ENCODE results near the gene CCND3.

The CCND3 gene

DNA sequence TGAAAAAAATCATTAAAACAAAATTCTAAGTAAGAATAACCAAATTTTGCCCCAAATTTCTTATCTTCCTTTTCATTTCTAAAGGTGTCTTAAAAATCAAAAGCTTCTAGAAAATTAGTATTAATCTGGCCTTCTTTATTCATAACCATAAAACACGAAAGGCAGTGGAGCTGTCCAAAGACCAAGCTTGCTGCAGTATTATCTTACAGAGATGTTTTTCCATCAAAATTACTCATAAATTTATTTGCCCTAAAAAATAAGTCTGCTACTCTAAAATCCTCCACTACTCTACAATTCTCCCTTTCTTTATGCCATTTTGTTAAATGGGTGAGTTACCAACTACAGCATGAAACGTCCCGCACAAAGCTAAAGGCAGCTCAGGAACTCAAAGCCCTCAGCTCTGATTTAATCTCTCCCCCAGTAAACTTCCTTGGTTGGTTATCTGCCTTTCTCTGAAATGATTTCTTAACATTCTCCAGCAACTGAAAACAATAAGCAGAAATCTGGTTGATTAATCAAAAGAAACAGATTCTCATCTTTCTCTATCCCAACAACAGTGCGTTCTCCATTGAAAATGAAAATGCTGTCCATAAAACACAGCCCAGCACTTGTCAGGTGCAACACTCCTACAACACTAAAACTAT is 48.6 kb downstream of the CCND3 start:
- Histone ChIP-seq H3K4me3 (ENCODE audit: low read length, poor library complexity, severe bottlenecking) (peak overlapping the region; percentile 78), H4K20me1 (ENCODE audit: insufficient read depth, low read length, poor library complexity, severe bottlenecking) (peaks cover 9% of the 10 kb centered on the region), H3K9me2 (replicated peaks; ENCODE audit: low read depth, low read length) (no peaks in the 10 kb centered on the region), H3F3A (ENCODE audit: low read depth) (no peaks in the 10 kb centered on the region), H3K9me3 (ENCODE audit: insufficient read depth, low read depth, low read length) (no peaks in the 10 kb centered on the region), H3K4me1 (ENCODE audit: insufficient read depth, low read length, poor library complexity, severe bottlenecking) (peaks cover 50% of the 10 kb centered on the region), H3K27me3 (ENCODE audit: insufficient read depth, low read length, poor library complexity, severe bottlenecking) (no peaks in the 10 kb centered on the region), H3K9ac (ENCODE audit: low read depth, low read length, poor library complexity, severe bottlenecking) (peak overlapping the region; percentile 76), H3K36me3 (ENCODE audit: insufficient read depth, low read length) (no peaks in the 10 kb centered on the region), H3K79me2 (ENCODE audit: insufficient read depth, low read length) (peaks cover 55% of the 10 kb centered on the region), H2AFZ (ENCODE audit: low read length) (no peak overlapping the region), H3K4me2 (ENCODE audit: low read depth, low read length, poor library complexity, severe bottlenecking) (peak overlapping the region; percentile 94)
- TF ChIP-seq EZH2phosphoT487 (IDR thresholded peaks at IDR 0.05; ENCODE audit: borderline replicate concordance), result no peak
- TF ChIP-seq, protein P1, sequence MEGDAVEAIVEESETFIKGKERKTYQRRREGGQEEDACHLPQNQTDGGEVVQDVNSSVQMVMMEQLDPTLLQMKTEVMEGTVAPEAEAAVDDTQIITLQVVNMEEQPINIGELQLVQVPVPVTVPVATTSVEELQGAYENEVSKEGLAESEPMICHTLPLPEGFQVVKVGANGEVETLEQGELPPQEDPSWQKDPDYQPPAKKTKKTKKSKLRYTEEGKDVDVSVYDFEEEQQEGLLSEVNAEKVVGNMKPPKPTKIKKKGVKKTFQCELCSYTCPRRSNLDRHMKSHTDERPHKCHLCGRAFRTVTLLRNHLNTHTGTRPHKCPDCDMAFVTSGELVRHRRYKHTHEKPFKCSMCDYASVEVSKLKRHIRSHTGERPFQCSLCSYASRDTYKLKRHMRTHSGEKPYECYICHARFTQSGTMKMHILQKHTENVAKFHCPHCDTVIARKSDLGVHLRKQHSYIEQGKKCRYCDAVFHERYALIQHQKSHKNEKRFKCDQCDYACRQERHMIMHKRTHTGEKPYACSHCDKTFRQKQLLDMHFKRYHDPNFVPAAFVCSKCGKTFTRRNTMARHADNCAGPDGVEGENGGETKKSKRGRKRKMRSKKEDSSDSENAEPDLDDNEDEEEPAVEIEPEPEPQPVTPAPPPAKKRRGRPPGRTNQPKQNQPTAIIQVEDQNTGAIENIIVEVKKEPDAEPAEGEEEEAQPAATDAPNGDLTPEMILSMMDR (conservative IDR thresholded peaks at IDR 0.05; ENCODE audit: low read length), result no peak

DNA sequence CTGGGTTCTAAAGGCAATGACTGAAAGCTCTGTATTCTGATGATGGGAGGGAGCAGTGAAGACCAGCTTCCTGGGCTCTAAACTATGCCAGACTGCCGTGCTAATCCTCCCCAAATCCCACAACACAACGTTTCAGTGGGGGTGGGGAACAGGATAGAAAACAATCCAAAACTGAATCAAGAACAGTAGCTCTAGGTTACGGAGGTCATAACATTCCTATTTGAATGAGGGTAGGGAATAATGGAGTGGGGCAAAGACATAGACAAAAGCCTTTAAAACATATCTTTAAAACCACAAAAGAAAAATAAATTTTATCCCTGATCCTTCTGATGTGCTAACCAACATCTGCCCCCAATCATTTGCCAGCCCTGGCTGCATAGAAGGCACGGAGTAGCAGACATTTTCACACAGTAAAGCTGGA is 54.3 kb downstream of the CCND3 start:
- Histone ChIP-seq H4K20me1 (ENCODE audit: insufficient read depth, low read length, poor library complexity, severe bottlenecking) (peaks cover 4% of the 10 kb centered on the region), H3K36me3 (ENCODE audit: insufficient read depth, low read length) (no peaks in the 10 kb centered on the region), H3K4me2 (ENCODE audit: low read depth, low read length, poor library complexity, severe bottlenecking) (no peak overlapping the region), H3K4me1 (ENCODE audit: insufficient read depth, low read length, poor library complexity, severe bottlenecking) (peaks cover 26% of the 10 kb centered on the region), H3F3A (ENCODE audit: low read depth) (no peaks in the 10 kb centered on the region), H3K9me2 (replicated peaks; ENCODE audit: low read depth, low read length) (no peaks in the 10 kb centered on the region), H3K4me3 (ENCODE audit: low read length, poor library complexity, severe bottlenecking) (no peak overlapping the region), H3K79me2 (ENCODE audit: insufficient read depth, low read length) (peaks cover 50% of the 10 kb centered on the region; the same call in 1 of the 2 replicates), H3K9ac (ENCODE audit: low read depth, low read length, poor library complexity, severe bottlenecking) (peak overlapping the region; percentile 50), H3K27me3 (ENCODE audit: insufficient read depth, low read length, poor library complexity, severe bottlenecking) (no peaks in the 10 kb centered on the region), H2AFZ (ENCODE audit: low read length) (no peak overlapping the region), H3K9me3 (ENCODE audit: insufficient read depth, low read depth, low read length) (no peaks in the 10 kb centered on the region)
- no peak for TF ChIP-seq EZH2phosphoT487 (IDR thresholded peaks at IDR 0.05; ENCODE audit: borderline replicate concordance)
- TF ChIP-seq, protein P1 (conservative IDR thresholded peaks at IDR 0.05; ENCODE audit: low read length), result no peak

DNA sequence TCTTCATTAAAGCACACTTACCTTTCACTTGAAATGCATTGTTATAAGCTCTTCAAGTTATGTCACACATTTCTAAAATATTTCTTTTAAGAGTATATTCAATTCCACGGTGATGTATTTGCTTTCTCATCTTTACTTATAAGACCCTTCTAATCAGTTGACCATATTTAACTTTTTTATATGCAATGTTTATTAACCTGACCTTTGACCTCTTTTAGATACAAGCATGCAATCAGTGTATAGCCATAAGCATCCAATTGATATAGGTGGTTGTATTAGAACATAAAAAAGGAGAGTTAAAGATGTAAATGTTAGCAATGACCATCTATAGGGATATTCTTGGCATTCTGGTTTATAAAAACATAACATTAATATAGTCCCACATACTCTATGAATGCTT is 55.7 kb downstream of the CCND3 start:
- Histone ChIP-seq H3K36me3 (ENCODE audit: insufficient read depth, low read length) (no peaks in the 10 kb centered on the region), H3K4me3 (ENCODE audit: low read length, poor library complexity, severe bottlenecking) (no peak overlapping the region), H3F3A (ENCODE audit: low read depth) (no peaks in the 10 kb centered on the region), H3K27me3 (ENCODE audit: insufficient read depth, low read length, poor library complexity, severe bottlenecking) (no peaks in the 10 kb centered on the region), H3K79me2 (ENCODE audit: insufficient read depth, low read length) (peaks cover 36% of the 10 kb centered on the region; the same call in 1 of the 2 replicates), H4K20me1 (ENCODE audit: insufficient read depth, low read length, poor library complexity, severe bottlenecking) (no peaks in the 10 kb centered on the region), H3K9ac (ENCODE audit: low read depth, low read length, poor library complexity, severe bottlenecking) (no peak overlapping the region), H3K9me3 (ENCODE audit: insufficient read depth, low read depth, low read length) (no peaks in the 10 kb centered on the region), H3K9me2 (replicated peaks; ENCODE audit: low read depth, low read length) (no peaks in the 10 kb centered on the region), H3K4me2 (ENCODE audit: low read depth, low read length, poor library complexity, severe bottlenecking) (no peak overlapping the region), H2AFZ (ENCODE audit: low read length) (no peak overlapping the region), H3K4me1 (ENCODE audit: insufficient read depth, low read length, poor library complexity, severe bottlenecking) (peaks cover 12% of the 10 kb centered on the region)
- no peak for TF ChIP-seq EZH2phosphoT487 (IDR thresholded peaks at IDR 0.05; ENCODE audit: borderline replicate concordance)
- TF ChIP-seq, protein P1 (conservative IDR thresholded peaks at IDR 0.05; ENCODE audit: low read length), result no peak

Data from Loucy (cell line).